Astrocyte of the cerebellum (primary cell): Measurements from ENCODE around the gene ANKMY1.
A peak's percentile ranks its signal among the peaks of the same experiment; 100 is the strongest.

ENCODE experiments used
- DNase-seq: peaks from one replicate; pipeline ENCODE4 v3.0.0-alpha.2; 2011; ENCODE audit warnings: low read depth
- H3K4me3 ChIP-seq: 2 replicates; pipeline ENCODE4 v1.5.1; 2011; ENCODE audit warnings: mild to moderate bottlenecking, low read depth, low read length, moderate library complexity
- CTCF ChIP-seq: IDR thresholded peaks from 2 replicates; pipeline ENCODE4 v1.5.1; 2012; ENCODE audit warnings: low read length, low read depth, moderate library complexity, mild to moderate bottlenecking; ENCODE audit errors: missing control alignments
- in situ Hi-C: cut with HindIII; loops from 2 replicates; pipeline ENCODE4 v1.10.0; 2017; ENCODE audit warnings: low sequenced_read_pairs

The ANKMY1 gene

GRCh38 chr2:240597419-240598181, 39.8 kb upstream of the ANKMY1 start:
- no peak for DNase-seq
- TF ChIP-seq CTCF: no peak
- in situ Hi-C loops: no loop called here
- H3K4me3 ChIP-seq: no peak overlapping the region

GRCh38 chr2:240597054-240597418, 39.2 kb upstream of the ANKMY1 start:
- no peak for DNase-seq
- in situ Hi-C loops: no loop called here
- no peak overlapping the region for H3K4me3 ChIP-seq
- TF ChIP-seq CTCF: no peak

GRCh38 chr2:240596491-240596931, 38.7 kb upstream of the ANKMY1 start:
- TF ChIP-seq CTCF: no peak
- in situ Hi-C loops: no loop called here
- H3K4me3 ChIP-seq: no peak overlapping the region
- no peak for DNase-seq

GRCh38 chr2:240596080-240596460, 38.3 kb upstream of the ANKMY1 start:
- no peak for DNase-seq
- TF ChIP-seq CTCF: no peak
- in situ Hi-C loops: no loop called here
- H3K4me3 ChIP-seq: no peak overlapping the region

GRCh38 chr2:240595381-240596079, 37.7 kb upstream of the ANKMY1 start:
- DNase-seq: no peak
- peak; percentile 50 for TF ChIP-seq CTCF
- H3K4me3 ChIP-seq: no peak overlapping the region
- in situ Hi-C loops: no loop called here

GRCh38 chr2:240594511-240595380, 37.0 kb upstream of the ANKMY1 start:
- no peak for DNase-seq
- H3K4me3 ChIP-seq: no peak overlapping the region
- TF ChIP-seq CTCF: no peak
- in situ Hi-C loops: no loop called here
